SJCRH30 (cell line): Measurements from ENCODE around the gene TNFRSF8. TPM values are rescaled to one million over a fixed set of nuclear protein-coding genes. Genes with fewer than 3 reads are reported as not detected.
"Not testable (repeated sequence)": the region's sequence is repeated elsewhere in the genome, so short reads cannot be mapped to it uniquely, and the experiment has no call there.

Source experiments
- DNase-seq, 2 experiments: peaks; one replicate each; pipeline ENCODE4 v3.0.0-alpha.2; 2015 to 2020
- H3K27ac ChIP-seq: fragments of 250-450 bp; sonication (Bioruptor Pico); 2 replicates; pipeline ENCODE4 v1.5.1; 2020; ENCODE audit warnings: mild to moderate bottlenecking, moderate library complexity
- H3K27me3 ChIP-seq: fragments of 250-450 bp; sonication (Bioruptor Pico); 2 replicates; pipeline ENCODE4 v1.5.1; 2020; ENCODE audit warnings: mild to moderate bottlenecking, moderate library complexity
- H3K36me3 ChIP-seq: fragments of 250-450 bp; sonication (Bioruptor Pico); 2 replicates; pipeline ENCODE4 v1.5.1; 2020; ENCODE audit warnings: mild to moderate bottlenecking, moderate library complexity
- H3K4me1 ChIP-seq: fragments of 250-450 bp; sonication (Bioruptor Pico); 2 replicates; pipeline ENCODE4 v1.5.1; 2020; ENCODE audit warnings: mild to moderate bottlenecking, moderate library complexity
- H3K4me3 ChIP-seq: fragments of 250-450 bp; sonication (Bioruptor Pico); 2 replicates; pipeline ENCODE4 v1.5.1; 2020; ENCODE audit warnings: mild to moderate bottlenecking, moderate library complexity
- H3K9me3 ChIP-seq: fragments of 250-450 bp; sonication (Bioruptor Pico); replicated peaks from 2 replicates; pipeline ENCODE4 v1.5.1; 2020; ENCODE audit warnings: mild to moderate bottlenecking, moderate library complexity
- total RNA-seq: library from RNA; depleted of rRNA; stranded (reverse); fragments of >200 nt; shearing (Covaris generic); gene quantifications from 2 replicates; pipeline ENCODE4 v1.2.3, GENCODE V29; 2014

Gene TNFRSF8
- total RNA-seq, 1 experiment from 2014 or later: 0.32 TPM

GRCh38 chr1:12032161-12032621, 30.9 kb upstream of the TNFRSF8 start:
- Histone ChIP-seq H3K4me3 (no peak overlapping the region), H3K4me1 (no peaks in the 10 kb centered on the region), H3K27ac (no peak overlapping the region), H3K27me3 (no peaks in the 10 kb centered on the region), H3K9me3 (no peaks in the 10 kb centered on the region), H3K36me3 (0 out of 2 replicates have a peak, but pooled peaks cover 4% of the 10 kb centered on the region)
- no peak for DNase-seq

GRCh38 chr1:12033441-12033840, 29.7 kb upstream of the TNFRSF8 start:
- H3K36me3 ChIP-seq, H3K9me3 ChIP-seq, H3K4me1 ChIP-seq, DNase-seq, H3K27me3 ChIP-seq, H3K4me3 ChIP-seq, H3K27ac ChIP-seq: not testable (repeated sequence)

- Histone ChIP-seq H3K4me3 (no peak overlapping the region), H3K9me3 (no peaks in the 10 kb centered on the region), H3K4me1 (no peaks in the 10 kb centered on the region), H3K27me3 (no peaks in the 10 kb centered on the region), H3K27ac (no peak overlapping the region), H3K36me3 (0 out of 2 replicates have a peak, but pooled peaks cover 4% of the 10 kb centered on the region)
- no peak for DNase-seq
Observed at GRCh38 chr1:12034381-12034801, 28.7 kb upstream of the TNFRSF8 start.

GRCh38 chr1:12035312-12035711, 27.8 kb upstream of the TNFRSF8 start:
- H3K27me3 ChIP-seq: peaks cover under 1% of the 10 kb centered on the region; the same call in 1 of the 2 replicates
- no peak for DNase-seq
- no peaks in the 10 kb centered on the region for H3K36me3 ChIP-seq
- H3K4me1 ChIP-seq: peaks cover under 1% of the 10 kb centered on the region
- no peak overlapping the region for H3K4me3 ChIP-seq
- no peaks in the 10 kb centered on the region for H3K9me3 ChIP-seq
- H3K27ac ChIP-seq: no peak overlapping the region

- Histone ChIP-seq H3K4me3 (no peak overlapping the region), H3K36me3 (no peaks in the 10 kb centered on the region), H3K27ac (no peak overlapping the region), H3K9me3 (no peaks in the 10 kb centered on the region), H3K4me1 (peaks cover 6% of the 10 kb centered on the region), H3K27me3 (peaks cover 5% of the 10 kb centered on the region; the same call in 1 of the 2 replicates)
- DNase-seq: no peak
Observed at GRCh38 chr1:12037486-12038355, 25.4 kb upstream of the TNFRSF8 start.

GRCh38 chr1:12038356-12039163, 24.5 kb upstream of the TNFRSF8 start:
- H3K4me3 ChIP-seq: no peak overlapping the region
- H3K27ac ChIP-seq: no peak overlapping the region
- no peak for DNase-seq
- no peaks in the 10 kb centered on the region for H3K9me3 ChIP-seq
- no peaks in the 10 kb centered on the region for H3K36me3 ChIP-seq
- H3K27me3 ChIP-seq: peaks cover 5% of the 10 kb centered on the region; the same call in 1 of the 2 replicates
- peaks cover 6% of the 10 kb centered on the region for H3K4me1 ChIP-seq

GRCh38 chr1:12039164-12039525, 24.0 kb upstream of the TNFRSF8 start:
- Histone ChIP-seq H3K4me3 (no peak overlapping the region), H3K36me3 (no peaks in the 10 kb centered on the region), H3K27ac (no peak overlapping the region), H3K27me3 (peaks cover 5% of the 10 kb centered on the region; the same call in 1 of the 2 replicates), H3K9me3 (no peaks in the 10 kb centered on the region), H3K4me1 (peaks cover 7% of the 10 kb centered on the region)
- no peak for DNase-seq

GRCh38 chr1:12039824-12040456, 23.2 kb upstream of the TNFRSF8 start:
- H3K27ac ChIP-seq, DNase-seq, H3K27me3 ChIP-seq, H3K9me3 ChIP-seq, H3K4me3 ChIP-seq, H3K36me3 ChIP-seq: not testable (repeated sequence)
- H3K4me1 ChIP-seq: peaks cover 14% of the 10 kb centered on the region

GRCh38 chr1:12040457-12041051, 22.5 kb upstream of the TNFRSF8 start:
- H3K4me1 ChIP-seq: peaks cover 19% of the 10 kb centered on the region
- DNase-seq: peak in 1 of 2 experiments; percentile 34
- peaks cover 5% of the 10 kb centered on the region; the same call in 1 of the 2 replicates for H3K27me3 ChIP-seq
- no peak overlapping the region for H3K27ac ChIP-seq
- no peaks in the 10 kb centered on the region for H3K36me3 ChIP-seq
- H3K4me3 ChIP-seq: no peak overlapping the region
- H3K9me3 ChIP-seq: no peaks in the 10 kb centered on the region

- H3K4me3 ChIP-seq: peak overlapping the region; percentile 9
- H3K36me3 ChIP-seq, H3K9me3 ChIP-seq: not testable (repeated sequence)
- peak; percentile 86 to 92 for DNase-seq
- peaks cover 14% of the 10 kb centered on the region for H3K27me3 ChIP-seq
- H3K4me1 ChIP-seq: peaks cover 33% of the 10 kb centered on the region
- peak overlapping the region; percentile 52 for H3K27ac ChIP-seq
Observed at GRCh38 chr1:12044187-12044877, 18.8 kb upstream of the TNFRSF8 start.

- no peak for DNase-seq
- no peak overlapping the region for H3K4me3 ChIP-seq
- peaks cover 9% of the 10 kb centered on the region; the same call in 1 of the 2 replicates for H3K27me3 ChIP-seq
- no peak overlapping the region for H3K27ac ChIP-seq
- no peaks in the 10 kb centered on the region for H3K9me3 ChIP-seq
- peaks cover 29% of the 10 kb centered on the region for H3K4me1 ChIP-seq
- no peaks in the 10 kb centered on the region for H3K36me3 ChIP-seq
Observed at GRCh38 chr1:12046749-12047119, 16.4 kb upstream of the TNFRSF8 start.

GRCh38 chr1:12047120-12047876, 15.8 kb upstream of the TNFRSF8 start:
- DNase-seq: peak; percentile 44 to 54
- Histone ChIP-seq H3K27me3 (peaks cover 9% of the 10 kb centered on the region; the same call in 1 of the 2 replicates), H3K36me3 (no peaks in the 10 kb centered on the region), H3K4me3 (no peak overlapping the region), H3K9me3 (no peaks in the 10 kb centered on the region), H3K27ac (no peak overlapping the region), H3K4me1 (peaks cover 34% of the 10 kb centered on the region)

- no peak overlapping the region for H3K27ac ChIP-seq
- H3K36me3 ChIP-seq: no peaks in the 10 kb centered on the region
- peaks cover 41% of the 10 kb centered on the region for H3K4me1 ChIP-seq
- H3K4me3 ChIP-seq: no peak overlapping the region
- H3K9me3 ChIP-seq: no peaks in the 10 kb centered on the region
- peaks cover 9% of the 10 kb centered on the region; the same call in 1 of the 2 replicates for H3K27me3 ChIP-seq
- DNase-seq: no peak
Observed at GRCh38 chr1:12048372-12048771, 14.7 kb upstream of the TNFRSF8 start.
